HG02938 (cell line): ENCODE measurements around the gene NSD2.

Experiments
- ATAC-seq: cut with Tn5 transposase; IDR thresholded peaks from one replicate; pipeline ENCODE4 v1.9.1; 2021; ENCODE audit warnings: mild to moderate bottlenecking, moderate library complexity; ENCODE audit not compliant: unreplicated experiment

The NSD2 gene

DNA sequence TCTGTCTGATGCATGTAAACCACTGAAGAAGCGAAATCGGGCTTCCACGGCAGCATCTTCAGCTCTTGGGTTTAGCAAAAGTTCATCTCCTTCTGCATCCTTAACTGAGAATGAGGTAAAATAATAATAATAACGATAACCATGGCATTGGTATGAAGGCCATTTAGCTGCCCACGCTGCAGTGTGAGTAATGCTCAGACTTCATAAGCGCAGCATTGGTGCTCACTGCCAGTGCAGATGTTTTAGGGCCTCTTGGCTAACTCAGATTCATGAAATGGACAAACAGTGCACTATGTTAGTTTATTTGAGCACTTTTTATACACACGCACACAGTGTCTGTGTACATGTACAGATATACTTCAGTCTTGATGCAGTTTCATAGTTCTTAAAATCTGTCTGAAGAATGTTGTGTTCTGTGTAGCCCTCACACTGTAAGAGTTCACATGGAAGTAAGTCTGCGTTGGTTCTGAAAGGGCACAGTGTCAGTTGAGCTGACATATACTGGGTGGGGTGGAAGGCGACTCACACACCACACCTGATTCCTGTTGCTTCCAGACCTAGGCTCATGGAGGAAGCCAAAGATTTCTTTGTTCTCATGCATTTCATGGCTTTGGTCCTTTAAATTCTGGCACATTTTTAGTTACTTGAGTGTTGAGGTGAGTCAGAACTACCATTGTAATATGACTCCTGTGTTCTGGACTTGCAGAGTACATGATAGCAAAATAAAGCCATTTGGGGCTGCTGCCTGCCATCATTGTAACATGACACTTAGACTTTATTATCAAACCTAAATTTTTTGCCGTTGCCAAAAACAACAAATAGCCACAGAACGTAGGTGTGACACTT, 68.7 kb downstream of the NSD2 start:
- no peak for ATAC-seq

DNA sequence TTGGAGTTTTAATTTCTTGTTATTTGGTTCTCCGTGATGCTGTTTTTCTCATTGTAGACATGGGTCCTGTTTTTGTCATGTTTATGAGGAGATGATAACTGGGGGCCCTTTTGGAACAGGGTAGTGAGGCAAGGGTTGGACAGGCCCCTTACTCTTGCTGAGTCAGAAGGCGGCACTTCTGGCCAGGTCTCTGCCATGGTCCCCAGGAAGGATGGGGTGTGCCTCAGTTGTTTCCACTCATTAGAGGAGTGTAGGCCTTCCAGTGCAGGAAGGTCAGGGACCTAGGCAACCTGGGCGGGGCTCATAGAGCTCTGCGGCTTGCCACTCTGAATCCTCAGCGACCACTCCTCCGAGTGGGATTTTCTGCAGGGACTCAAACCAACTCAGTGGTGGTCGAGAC, 69.4 kb downstream of the NSD2 start:
- no peak for ATAC-seq

DNA sequence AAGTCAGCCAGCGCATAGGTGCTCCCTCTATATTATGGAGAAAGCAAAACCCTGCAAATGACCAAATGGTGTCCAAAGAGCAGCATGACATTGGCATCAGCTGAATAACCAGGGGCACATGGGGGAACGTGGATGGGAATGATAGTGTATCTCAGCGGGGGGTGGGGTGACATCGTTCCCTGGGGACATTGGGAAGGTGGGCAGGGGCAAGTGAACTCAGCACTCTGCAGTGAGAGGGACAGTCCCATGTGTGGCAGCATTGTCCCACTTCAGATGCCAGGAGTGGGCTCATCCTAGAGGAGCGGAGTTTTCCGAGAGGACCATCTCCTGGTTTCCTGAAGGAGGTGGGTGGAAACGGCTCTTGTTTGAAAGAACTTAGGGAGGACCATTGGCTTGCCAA, 72.7 kb downstream of the NSD2 start:
- no peak for ATAC-seq

DNA sequence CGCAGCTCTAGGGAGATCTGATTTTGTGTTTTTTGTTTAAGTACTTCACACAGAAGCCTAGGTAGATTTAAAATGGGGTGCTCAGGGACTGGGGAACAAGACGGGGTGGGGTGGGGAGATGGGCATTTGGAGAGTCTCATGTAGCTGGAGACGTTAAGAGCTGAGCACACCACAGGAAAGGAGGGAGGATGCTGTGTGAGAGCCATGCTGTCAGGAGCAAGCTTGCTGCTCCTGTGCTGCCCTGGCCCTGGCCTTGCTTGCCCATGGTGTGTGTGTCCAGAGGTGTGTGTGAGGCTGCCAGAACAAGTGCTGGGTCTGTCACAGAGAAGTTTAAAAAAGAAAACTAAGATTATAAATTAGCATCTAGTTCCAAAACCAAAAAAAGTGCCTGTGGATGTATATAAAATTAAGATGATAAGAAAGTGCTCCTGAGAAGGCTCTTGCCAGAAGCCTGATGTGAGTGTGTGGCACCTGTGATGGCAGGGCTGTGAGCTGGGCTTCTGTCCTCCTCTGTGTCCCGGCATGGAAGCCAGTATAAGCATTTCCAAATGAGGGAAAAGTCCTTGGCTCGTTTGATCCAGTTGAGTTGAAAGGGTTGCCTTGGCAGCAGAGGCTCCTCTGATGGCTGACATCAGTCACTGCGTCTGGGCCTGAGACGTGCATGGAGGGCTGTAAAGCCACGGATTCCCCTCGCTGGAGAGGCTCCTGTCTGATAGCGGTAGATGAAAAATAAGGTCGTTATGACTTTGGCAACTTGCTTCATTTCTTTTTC, 74.1 kb downstream of the NSD2 start:
- ATAC-seq = no peak

DNA sequence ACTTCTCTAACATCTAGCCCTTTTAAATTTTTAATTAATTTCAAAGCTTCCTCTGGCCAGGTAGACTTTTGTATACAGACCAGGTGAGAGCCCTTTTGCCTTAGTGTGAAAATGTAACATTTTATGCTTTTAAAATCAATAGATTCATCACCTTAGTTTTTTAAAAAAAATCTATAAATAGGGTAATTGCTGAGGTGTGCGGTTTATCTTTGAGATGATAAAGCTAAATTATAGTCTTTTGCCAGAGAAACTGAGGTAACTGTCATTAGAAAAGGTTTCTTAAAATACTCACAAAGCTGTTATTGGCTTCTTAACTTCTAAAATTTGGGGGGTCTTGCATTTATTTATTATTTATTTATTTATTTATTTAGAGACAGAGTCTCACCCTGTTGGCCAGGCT, 74.7 kb downstream of the NSD2 start:
- ATAC-seq = no peak

DNA sequence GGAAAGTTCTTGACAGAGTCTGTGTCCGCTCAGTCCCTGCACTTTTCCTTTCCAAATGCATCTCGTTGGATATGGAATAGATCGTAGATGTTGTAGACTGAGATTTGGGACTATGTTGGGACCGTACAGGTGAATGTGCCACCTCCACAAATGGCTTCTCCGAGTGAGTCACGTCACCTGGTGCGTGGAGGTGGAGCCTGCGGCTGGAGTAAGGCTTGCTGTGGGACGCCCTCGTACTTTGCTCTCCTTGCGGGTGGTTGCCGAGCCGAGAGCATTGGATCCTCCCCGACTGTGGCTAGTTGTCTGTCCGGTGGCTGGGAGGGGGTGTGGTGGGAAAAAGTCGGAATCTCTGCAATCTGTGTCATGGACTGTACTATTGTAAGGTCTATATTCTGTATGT, 77.0 kb downstream of the NSD2 start:
- ATAC-seq = no peak

DNA sequence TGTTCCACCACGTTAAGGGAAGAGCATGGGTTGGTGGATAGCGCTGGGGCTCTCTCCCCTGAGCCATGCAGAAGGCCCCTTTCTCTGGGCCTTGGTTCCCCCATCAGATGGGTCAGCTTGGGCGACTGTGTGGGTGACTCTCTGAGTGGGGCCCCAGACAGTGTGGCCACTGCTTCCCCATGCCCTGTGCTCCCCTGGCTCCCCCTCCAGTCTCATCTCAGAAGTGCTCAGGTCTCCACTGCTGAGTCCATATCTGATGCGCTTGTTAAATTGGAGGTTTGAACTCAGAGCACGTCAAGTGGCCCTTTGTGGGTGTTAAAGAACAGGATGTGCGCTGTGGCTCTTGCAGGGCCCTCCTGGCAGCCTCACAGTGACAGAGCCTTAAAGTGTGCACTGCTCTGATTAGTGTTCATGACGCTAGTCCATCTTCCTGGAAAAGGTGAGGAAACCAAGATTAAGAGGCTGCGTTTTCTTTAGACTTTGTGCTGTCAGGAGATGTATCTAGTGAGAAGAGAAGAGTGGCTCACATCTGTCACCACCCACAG, 77.8 kb downstream of the NSD2 start:
- ATAC-seq = no peak

DNA sequence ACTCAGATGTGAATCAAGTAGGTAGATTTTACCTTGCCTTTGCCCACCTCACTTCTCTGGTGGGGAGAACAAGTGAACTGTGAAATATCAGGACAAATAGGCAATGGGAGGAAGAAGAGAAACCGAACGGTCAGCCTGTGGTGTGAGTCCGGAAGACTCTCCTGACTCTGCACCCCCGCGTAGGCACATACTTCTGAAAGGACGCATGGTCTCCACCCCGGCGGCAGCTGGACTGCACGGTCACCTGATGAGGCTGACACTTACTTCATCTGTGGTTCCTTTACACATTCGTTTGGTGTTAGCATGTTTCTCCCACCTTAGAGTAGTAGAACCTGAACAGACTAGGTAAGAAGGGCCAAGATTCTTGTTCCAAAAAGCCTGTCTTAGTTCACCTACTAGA, 79.2 kb downstream of the NSD2 start:
- no peak for ATAC-seq

DNA sequence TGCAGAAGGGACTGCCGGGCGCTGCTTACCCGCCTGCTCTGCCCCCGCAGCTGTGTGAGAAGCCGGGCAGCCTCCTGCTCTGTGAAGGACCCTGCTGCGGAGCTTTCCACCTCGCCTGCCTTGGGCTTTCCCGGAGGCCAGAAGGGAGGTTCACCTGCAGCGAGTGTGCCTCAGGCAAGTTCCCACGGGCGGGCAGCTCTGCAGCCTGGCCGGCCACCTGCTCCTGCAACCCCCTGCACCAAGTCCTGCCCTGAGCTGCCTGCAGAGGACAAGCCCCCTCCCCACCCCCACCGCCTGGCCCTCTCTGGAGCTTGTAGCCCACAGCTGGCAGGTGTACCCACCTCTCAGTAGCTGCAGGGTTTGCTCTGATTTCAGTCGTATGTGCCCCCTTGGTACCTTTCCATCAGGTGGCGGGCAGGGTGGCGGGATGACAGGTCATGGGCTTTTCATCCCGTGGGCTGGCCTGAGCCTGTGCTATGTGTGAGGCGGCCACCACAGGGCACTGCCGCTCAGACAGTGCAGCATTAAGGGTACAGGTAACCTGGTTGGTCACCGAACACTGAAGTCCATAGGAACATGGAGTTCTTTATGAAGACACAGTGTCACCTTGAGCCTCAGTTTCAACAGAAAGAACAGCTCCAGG, 81.0 kb downstream of the NSD2 start:
- no peak for ATAC-seq

DNA sequence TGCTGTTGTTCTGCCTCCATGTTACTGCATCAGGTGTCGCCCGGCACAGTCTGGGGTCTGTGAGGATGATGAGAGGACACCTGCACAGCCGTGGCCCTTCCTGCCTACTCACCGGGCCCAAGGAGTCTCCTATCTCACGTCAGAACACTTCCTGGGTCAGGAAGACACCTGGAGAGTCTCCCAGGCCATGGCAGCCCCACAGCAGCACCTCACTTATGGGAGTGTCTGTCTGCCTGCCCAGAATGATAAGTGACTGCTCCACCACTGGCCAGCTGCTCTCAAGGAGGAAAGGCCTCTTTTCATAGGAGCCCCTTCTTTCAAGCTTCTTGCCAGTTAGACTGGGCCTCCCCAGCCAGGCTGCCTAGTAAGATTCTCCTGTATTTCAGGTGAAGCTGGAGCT, 81.5 kb downstream of the NSD2 start:
- no peak for ATAC-seq

DNA sequence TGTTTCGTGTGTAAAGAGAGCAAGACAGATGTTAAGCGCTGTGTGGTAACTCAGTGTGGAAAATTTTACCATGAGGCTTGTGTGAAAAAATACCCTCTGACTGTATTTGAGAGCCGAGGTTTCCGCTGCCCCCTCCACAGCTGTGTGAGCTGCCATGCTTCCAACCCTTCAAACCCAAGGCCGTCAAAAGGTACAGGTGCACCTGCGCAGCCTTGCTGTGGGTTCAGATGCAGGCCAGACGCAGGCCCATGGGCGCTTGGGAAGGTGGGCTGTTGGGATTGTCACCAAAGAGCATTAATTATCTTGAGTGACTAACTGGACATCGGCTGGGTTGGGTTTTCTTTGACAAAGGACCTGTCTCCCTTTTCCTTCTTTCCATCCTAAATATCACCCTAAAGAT, 82.1 kb downstream of the NSD2 start:
- no peak for ATAC-seq

DNA sequence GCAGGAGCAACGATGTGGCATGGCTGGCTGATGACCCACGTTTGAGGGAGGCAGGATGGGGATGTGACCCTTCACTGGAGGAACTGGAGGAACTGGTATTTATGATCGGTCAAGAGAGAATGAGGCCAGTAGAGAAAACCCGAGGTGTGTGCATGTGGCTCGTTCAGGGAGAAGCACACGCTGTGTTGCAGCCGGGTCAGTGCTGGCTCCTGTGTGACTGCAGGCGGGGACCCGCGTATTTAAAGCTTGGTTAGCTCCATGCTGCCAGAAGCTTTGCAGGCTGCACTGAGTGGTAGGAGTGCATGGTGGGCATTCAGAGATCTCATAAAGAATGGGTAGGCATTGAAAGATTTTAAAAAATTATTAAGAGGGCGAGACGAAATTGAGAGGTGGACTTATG, 85.4 kb downstream of the NSD2 start:
- ATAC-seq = no peak

DNA sequence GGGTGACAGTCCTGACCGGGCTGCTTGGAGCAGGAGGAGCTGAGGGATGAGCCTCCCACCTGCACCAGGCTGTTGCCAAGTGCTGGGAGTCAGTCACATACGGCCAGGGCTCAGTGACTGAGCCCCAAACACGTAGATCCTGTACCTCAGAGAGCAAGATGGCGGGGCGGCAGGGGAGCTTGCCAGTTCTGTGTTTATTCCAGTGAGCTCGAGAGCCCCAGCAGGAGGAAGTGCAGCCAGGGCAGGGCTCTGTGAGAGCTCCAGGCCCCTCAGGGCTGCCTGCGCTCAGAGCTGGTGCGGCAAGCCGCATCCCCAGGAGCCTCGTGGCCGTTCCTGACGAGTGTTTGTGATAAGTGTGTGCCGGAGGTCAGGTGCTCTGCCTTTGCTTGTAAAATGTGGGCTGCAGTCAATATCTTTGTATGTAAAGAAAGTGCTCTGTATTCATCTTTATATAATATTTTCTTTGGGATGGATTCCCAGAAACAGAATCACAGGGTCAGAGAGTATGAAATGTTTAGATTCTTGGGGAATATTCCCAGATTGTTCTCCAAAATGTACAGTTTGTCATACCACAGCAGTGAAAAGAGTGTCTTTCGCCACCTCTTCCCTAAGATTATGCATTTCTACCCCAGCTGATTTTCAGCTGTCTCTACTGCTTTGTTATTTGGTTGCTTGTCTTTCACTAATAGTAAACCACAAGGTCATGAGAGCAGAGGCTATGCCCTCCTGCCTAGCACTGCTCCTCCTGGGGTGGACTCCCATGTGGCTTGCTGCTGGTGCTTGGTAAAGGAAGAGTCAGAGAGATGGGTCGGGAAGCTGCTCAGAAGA, 87.3 kb downstream of the NSD2 start:
- ATAC-seq = no peak

DNA sequence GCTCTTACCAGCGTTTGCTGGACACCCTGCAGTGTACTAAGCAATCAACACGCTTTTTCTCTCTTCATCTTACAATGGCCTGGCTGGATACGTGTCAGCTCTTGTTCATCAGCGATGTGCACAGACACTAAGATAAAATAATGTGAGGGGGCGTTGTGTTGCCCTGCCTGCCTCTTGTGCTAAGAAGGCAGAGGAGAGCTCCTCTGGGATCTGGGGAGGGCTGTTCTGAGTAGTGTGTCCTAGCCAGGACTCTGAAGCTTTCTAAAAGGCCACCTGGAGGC, 87.9 kb downstream of the NSD2 start:
- ATAC-seq = no peak

DNA sequence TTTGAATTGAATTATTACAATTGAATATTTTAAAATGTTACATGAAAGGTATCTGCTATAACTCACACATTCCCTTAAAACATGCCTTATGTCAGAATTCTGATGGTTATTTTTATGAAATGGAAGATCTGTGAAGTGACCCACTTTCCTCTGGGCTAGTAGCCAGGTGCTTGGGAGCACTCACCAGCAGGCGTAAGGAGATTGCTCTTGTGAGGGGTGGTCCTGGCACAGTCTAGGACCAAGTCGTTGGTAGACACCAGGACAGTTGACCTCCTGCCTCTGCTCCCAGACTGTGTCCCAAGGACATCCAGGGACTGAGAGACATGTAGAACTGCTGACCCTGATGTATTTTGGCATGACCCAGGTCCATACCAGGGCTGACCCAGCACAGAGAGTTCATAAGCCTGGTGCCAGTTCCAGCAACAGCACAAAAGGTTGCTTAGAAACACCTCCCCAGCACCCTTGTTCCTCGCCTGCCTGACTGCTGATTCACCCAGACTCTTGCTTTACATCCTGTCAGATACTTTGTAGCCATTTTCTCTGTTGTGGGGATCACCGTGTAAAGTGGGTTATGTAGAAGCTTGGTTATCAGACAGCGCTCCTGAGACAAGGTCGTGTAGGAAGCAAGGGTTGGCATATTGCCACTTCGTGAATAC, 89.1 kb downstream of the NSD2 start:
- ATAC-seq = no peak

DNA sequence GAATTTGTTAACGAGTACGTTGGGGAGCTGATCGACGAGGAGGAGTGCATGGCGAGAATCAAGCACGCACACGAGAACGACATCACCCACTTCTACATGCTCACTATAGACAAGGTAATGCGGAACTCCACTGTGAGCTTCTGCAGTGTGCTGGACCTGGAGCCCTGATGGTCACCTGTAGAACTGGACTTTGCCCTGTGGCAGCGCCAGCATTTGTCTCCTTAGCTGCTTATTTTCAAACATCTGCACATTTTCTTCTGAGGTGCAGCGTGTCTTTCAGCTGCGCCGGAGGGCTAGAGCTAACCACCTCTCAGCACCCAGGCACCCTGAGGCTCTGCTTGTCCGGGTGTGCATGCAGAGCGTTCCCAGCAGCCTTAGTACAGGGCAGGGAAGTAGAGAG, 89.8 kb downstream of the NSD2 start:
- ATAC-seq = no peak

DNA sequence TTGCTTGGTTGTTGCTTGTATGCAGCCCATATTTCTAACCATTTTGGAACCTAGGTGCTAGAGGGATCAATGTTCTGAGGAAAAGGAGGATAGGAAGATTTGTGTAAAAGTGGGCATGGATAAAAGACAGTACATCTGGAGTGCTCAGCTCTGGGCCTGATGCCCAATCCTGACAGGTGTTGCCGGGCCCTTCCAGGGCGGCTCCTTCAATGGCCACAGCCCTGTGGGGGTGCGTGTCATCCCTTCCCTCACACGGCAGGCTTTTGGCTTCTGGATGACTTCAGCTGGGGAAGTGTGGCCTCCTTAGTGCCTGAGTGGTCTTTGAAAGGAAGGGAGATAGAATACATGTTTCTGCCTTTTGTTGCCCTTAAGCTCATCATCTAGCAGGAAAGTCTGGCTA, 90.4 kb downstream of the NSD2 start:
- ATAC-seq = no peak

DNA sequence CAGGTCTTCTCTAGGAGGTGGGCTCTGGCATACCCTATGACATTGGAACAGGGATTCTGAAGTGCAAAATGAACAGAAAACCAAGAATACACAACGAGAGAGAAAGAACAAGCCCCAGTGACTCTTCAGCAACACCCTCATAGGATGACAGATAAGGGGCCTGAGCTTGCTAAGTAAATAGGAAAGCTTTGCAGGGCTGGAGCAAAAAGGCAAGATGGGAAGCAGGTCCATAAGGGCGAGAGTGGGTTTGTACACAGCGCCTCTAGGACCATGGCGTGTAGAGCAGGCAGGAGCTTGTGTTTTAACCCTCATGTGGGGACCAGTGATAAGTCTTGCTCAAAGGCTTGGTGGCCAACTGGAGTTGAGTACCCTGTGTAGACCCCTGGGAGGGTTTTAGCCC, 91.8 kb downstream of the NSD2 start:
- ATAC-seq = no peak

DNA sequence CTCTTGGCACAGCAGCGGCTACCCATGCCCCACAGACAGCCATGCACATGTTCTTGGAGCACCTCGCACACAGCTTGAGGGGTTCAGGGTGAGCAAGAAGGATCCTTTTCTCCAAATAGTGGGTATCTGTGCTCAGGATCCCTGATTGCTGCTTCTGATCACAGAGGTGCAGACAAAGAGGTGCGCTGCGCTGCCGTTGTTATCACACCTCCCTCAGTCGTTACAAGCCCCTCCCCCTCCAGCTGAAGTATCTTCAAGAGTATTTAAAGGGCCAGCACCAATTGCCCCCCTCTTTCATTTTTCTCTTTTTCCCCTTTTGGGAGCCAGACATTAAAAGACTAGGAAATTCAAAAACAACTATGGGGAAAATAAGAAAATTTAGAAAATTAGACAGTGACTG, 93.2 kb downstream of the NSD2 start:
- ATAC-seq = no peak

DNA sequence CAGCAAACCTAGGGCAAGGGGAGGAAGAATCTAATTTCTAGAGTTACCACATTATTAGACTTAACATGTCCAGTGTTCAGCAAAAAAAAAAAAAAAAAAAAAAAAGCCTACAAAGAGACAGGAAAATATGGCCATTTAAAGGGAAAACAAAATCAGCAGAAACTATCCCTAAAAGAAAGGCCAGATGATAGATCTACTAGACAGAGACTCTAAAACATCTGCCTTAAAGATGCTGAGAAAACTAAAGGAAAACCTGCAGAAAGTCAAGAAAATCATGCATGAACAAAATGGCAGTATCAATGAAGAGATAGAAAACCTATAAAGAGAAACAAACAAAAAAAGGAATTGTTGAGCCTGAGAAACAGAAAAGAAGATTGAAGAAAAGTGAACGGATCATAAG, 93.8 kb downstream of the NSD2 start:
- ATAC-seq = no peak
